GM18505 (cell line): Measurements from ENCODE around the gene TSC1.
"Not testable (repeated sequence)": the region's sequence is repeated elsewhere in the genome, so short reads cannot be mapped to it uniquely, and the experiment has no call there.

ENCODE experiments used
- ATAC-seq: cut with Tn5 transposase; IDR thresholded peaks from one replicate; pipeline ENCODE4 v1.9.1; 2021; ENCODE audit not compliant: unreplicated experiment
- POLR2A ChIP-seq: IDR thresholded peaks from 4 replicates; pipeline ENCODE4 v1.6.1; 2011; ENCODE audit warnings: borderline replicate concordance; ENCODE audit not compliant: insufficient read depth, insufficient read length; ENCODE audit errors: extremely low read depth

Gene TSC1

GRCh38 chr9:132984202-132985070 lies 40.0 kb upstream of the TSC1 start:
- no peak for ATAC-seq
- TF ChIP-seq POLR2A, result no peak

- ATAC-seq, result no peak
- no peak for TF ChIP-seq POLR2A
These were observed 39.2 kb upstream of the TSC1 start for GRCh38 chr9:132983491-132984201.

- no peak for TF ChIP-seq POLR2A
- ATAC-seq, result no peak
These were observed 38.0 kb upstream of the TSC1 start for GRCh38 chr9:132982458-132982857.

- ATAC-seq, result no peak
- TF ChIP-seq POLR2A, result no peak
These were observed 35.7 kb upstream of the TSC1 start for GRCh38 chr9:132980157-132980556.

- TF ChIP-seq POLR2A, result no peak
- no peak for ATAC-seq
These were observed 34.2 kb upstream of the TSC1 start, which contains the start of gene GFI1B for GRCh38 chr9:132978451-132979131. Gene GFI1B (plus strand): TSS chr9:132978694. CDS start chr9:132986679, 7,985 bp downstream.

GRCh38 chr9:132978112-132978450 lies 33.7 kb upstream of the TSC1 start:
- TF ChIP-seq POLR2A, result no peak

GRCh38 chr9:132976571-132976970 lies 32.2 kb upstream of the TSC1 start:
- no peak for TF ChIP-seq POLR2A
- ATAC-seq, result no peak

More at GRCh38 chr9:132978112-132978450, 33.7 kb upstream of the TSC1 start:
- ATAC-seq, result no peak

GRCh38 chr9:132975961-132976360 lies 31.5 kb upstream of the TSC1 start:
- no peak for ATAC-seq
- no peak for TF ChIP-seq POLR2A

- no peak for ATAC-seq
- TF ChIP-seq POLR2A, result no peak
These were observed 29.3 kb upstream of the TSC1 start for GRCh38 chr9:132973713-132974112.

- no peak for TF ChIP-seq POLR2A
- ATAC-seq, result no peak
These were observed 28.8 kb upstream of the TSC1 start for GRCh38 chr9:132973166-132973565.

GRCh38 chr9:132970324-132971062 lies 26.1 kb upstream of the TSC1 start:
- no peak for TF ChIP-seq POLR2A
- ATAC-seq, result no peak

GRCh38 chr9:132969783-132970182 lies 25.4 kb upstream of the TSC1 start:
- no peak for TF ChIP-seq POLR2A
- no peak for ATAC-seq

- not testable (repeated sequence) for ATAC-seq
These were observed 23.5 kb upstream of the TSC1 start for GRCh38 chr9:132967908-132968307.

GRCh38 chr9:132965478-132965877 lies 21.1 kb upstream of the TSC1 start:
- TF ChIP-seq POLR2A, result no peak
- no peak for ATAC-seq

GRCh38 chr9:132961002-132961401 lies 16.6 kb upstream of the TSC1 start:
- no peak for ATAC-seq
- no peak for TF ChIP-seq POLR2A
